IPS DF 4.7 (cell line): ENCODE data around the gene KRTAP10-9.
"Not testable (repeated sequence)": the region's sequence is repeated elsewhere in the genome, so short reads cannot be mapped to it uniquely, and the experiment has no call there.

Experiments used
- DNase-seq: peaks from one replicate; pipeline ENCODE4 v3.0.0-alpha.2; 2013; ENCODE audit warnings: low spot score; ENCODE audit errors: extremely low read depth

Gene KRTAP10-9

DNA sequence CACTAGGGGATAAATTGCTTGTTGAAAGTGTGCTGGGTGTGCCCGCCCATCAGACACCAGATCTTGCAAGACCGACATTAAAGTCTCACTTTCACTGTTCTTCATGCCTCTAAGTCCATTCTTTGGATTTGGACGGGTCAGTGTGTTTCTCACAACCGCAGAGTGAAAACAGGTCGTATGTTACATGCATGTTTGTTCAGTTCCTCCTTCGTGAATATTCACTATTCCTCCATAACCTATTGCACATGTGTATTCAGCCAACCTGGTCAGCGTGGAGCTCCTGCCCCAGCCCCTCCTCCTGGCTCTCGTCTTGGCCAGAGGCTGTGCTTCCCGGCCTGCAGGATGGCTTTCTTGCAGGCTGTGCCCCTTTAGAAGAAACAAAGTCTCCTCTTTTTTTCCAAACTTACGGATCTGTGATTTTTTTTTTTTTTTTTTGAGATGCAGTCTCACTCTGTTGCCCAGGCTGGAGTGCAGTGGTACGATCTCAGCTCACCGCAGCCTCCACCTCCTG lies 32.4 kb upstream of the KRTAP10-9 start:
- no peak for DNase-seq

DNA sequence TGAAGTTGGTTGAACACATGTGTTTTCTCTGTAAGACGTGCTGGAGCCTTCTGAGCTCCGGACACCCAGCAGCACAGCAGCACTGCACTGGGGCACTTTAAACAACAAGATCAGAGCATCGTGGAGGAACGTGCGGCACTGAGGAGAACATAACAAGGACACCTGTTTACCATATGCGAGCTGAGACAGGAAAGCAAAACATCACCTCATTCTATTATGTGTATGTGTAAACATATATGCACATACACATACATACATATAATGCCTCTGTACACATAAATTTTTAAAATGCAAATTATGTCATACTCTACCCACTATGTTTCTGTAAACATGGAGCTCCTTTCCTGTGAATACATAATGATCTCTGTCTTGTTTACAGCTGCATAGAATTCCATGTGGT lies 31.4 kb upstream of the KRTAP10-9 start:
- DNase-seq, result no peak

DNA sequence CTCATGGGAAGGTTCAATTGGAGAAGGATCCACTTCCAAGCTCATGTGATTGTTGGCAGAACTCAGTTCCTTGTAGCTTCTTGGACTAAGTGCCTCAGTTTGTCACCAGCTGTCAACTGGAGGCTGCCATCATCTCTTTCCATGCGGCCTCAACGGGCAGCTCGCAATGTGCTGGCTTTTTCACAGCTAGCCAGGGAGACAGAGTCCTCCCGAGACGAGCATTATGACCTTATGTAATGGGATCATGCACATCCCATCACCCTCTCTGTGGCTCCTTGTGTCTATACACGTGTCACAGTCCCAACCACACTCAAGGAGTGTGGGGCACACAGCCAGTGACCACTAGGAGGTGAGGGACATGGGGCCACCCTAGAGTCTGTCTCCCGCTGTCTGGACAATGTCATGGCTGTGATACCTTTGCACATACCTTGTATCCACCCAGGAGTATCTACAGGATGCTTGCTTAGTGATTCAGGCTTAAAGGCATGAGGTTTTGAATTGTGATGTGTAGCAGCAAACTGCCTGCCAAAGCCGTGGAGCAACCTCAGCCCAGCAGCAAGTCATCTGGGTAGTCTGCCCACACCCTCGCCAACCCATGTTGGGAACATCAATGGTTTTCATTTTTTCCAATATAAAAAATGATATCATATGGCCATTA lies 30.7 kb upstream of the KRTAP10-9 start:
- no peak for DNase-seq

DNA sequence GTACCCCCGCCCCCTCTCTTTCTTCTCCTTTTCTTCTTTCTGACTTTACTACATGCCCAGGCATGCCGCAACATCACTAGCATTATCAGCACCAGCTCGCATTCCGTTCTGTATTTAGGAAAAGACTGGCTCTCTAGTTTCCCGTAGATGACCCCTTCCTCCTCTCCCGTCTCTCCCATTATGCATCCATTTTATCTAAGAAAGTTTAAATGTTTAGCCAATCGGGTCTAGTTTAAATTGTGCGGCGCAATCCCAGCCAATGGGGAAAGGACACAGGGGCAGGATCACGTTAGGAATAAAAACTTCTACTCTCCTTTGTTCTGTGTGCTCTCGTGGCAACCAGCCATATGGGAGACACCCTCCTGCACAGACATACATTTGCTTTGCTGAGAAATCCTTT lies 28.8 kb upstream of the KRTAP10-9 start:
- DNase-seq, result no peak

DNA sequence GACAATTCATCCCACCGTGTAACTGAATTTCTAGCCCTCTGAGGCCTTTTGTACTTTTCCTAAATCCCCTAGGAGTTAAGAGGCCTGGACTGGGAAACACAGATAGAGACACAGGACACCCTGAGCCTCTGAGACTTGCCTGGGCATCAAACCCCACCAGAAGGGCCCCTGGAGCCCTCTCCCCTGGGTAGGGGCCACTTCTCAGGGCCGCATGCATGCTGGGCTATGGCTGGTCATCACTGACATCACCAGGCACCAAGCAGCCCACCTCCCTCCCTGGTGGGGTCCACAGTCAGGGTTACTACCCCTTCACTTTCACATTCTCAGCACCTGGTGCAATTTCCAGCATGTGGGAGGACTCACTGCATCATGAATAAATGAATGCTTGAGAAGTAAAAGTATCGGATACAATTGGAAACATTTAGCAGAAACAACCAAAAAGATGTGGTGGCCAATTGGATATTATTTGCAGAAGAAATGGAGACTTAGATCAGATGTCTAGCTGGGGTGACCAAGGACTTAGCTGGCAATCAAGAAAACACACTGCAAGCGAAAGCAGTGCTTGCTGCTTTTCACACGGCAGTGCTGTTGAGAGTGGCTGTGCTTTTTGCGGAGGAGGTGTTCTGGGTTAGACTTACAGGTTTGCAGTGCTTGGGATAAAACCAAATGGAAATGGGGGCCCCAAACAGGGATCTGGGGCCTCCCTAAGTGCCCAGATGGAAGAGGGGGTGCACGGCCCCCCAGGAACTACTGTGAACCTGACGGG lies 27.4 kb upstream of the KRTAP10-9 start:
- no peak for DNase-seq

DNA sequence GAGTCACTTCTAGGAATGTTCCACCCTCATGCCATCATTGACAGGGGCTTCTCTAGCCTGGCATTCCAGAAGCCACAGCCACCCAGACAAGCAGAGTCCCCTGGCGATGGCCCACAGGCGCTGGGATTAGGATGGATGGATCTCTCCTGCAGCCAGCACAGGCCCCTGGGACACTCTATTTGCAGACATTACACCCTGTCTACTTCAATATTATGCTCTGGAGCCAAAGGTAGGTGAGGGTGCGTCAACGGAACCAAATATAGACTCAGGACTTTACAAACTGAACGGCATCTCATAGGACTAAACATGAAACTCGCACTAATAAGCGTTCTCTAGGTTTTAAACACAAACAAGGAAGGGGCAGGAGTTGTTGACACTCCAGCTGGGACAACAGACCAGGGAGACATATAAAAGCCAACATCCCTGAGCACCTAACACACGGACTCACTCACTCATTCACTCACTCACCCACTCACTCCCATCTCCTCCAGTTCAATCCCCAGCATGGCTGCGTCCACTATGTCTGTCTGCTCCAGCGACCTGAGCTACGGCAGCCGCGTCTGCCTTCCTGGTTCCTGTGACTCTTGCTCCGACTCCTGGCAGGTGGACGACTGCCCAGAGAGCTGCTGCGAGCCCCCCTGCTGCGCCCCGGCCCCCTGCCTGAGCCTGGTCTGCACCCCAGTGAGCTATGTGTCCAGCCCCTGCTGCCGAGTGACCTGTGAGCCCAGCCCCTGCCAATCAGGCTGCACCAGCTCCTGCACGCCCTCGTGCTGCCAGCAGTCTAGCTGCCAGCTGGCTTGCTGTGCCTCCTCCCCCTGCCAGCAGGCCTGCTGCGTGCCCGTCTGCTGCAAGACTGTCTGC lies 26.5 kb upstream of the KRTAP10-9 start, which contains the start of gene KRTAP10-7:
Gene KRTAP10-7, plus strand, starts transcription at position 480 of the 861 bp plus-strand sequence. Its CDS starts 25 bp downstream, at position 505.
- not testable (repeated sequence) for DNase-seq

DNA sequence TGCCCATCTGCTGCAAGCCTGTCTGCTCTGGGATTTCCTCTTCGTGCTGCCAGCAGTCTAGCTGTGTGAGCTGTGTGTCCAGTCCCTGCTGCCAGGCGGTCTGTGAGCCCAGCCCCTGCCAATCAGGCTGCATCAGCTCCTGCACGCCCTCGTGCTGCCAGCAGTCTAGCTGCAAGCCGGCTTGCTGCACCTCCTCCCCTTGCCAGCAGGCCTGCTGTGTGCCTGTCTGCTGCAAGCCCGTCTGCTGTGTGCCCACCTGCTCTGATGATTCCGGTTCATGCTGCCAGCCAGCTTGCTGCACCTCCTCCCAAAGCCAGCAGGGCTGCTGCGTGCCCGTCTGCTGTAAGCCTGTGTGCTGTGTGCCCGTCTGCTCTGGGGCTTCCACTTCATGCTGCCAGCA lies 25.8 kb upstream of the KRTAP10-9 start:
- DNase-seq, result not testable (repeated sequence)

DNA sequence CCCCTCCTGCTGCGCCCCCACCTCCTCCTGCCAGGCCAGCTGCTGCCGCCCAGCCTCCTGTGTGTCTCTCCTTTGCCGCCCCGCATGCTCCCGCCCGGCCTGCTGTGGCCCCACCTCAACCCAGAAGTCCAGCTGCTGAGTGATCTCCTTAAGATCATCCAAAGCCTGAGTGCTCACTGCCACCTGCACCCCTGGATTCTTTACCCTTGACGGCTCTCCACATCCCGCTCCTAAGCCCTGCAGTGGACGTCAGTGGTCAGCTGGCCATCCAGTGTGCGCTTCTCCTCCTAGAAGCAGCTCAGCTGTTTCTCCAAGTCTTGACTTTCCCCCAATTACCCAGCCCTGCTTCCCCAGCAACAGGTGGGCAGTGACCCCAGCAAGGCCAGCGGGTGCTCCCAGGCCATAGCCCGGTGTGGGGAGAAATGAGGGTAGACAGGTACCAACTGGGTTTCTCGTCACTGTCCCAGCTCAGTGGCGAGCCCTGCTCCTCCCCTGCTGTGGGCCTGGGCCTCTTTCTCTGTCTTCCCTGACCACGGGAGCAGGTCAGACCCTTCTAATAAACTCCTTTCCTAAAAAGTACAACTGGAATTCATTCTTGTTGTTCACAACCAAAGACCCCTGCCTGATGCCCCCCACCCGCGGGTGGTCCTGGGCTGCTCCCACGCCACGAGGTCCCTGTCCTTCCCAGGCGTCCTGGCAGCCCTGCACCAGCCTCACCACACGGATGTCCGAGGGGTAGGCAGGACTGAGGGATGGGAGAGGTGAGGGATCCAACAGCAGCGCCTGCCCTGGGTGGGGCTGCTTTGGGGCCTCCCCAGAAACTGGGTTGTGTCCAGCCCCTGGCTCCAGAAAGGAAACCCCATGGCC lies 25.1 kb upstream of the KRTAP10-9 start:
- no peak for DNase-seq

DNA sequence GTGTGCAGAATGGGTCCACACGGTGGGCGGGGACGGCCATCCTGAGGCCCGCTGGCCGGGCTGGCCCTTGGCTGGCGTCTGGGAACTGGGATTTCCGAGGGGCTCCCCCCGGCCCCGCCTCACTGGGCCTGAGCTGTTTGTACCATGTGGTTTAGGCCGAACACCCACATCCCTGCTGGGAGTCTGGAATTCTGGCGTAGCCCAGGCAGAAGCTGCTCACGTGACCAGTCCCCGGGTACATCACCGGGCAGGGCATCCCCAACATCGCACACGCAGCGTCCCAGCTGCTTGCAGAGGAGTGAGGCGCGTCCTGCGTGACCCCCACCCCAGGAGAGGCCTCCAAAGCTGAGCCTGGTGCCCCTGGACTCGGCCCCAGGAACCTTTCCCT lies 24.4 kb upstream of the KRTAP10-9 start:
- DNase-seq, result no peak

DNA sequence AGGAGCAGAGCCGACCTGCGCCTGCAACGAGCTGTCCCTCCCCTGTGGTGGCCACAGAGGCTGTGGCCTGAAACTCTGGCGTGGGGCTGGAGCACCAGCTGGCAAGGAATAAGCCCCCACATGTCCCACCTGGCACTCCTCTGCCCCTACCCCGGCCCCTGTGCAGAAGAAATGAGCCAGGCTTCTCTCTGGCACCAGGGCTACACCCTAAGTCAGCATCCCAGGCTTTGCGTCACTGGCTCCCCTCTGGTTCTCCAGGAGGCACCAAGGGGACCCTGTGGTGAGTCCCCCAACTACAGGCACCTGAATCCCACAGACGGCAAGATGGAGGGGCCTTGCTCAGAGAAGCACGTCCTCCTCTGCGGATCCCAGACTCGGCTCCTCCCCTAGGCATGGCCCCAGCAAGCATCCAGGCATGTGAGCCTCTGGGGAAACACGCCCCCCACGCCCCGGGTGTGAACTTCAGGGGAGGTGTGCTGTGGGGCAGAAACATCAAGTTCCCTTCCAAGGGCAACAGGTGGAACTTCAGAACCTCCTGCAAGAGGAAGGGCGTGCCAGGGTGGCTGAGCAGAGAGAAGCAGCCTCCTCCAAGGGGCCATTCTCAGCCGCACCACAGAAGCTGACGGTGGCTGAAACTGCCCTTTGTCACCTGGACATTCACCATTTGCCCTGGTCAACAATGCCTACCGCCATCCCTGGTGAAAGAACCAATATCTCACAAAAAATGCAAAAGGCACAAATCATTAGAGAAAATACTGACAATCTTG lies 23.6 kb upstream of the KRTAP10-9 start:
- DNase-seq, result no peak

DNA sequence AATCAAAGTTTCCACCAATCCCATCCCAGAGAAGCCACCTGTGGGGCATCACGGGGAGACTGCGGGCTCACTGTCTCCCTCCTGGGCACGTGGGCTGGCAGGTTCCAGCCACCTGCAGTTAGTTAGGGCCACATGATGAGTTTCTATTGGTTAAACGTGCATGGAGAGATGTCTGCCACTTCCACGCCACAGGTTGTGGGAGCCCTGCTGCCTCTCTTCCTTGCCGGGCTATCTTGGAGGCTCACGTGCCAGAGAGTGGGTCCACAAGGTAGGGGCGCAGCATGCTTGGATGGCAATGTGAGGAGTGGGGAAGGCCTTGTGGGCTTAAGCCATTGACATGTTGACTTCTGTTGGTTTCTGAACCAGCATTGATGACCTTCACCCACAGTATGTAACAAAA lies 23.0 kb upstream of the KRTAP10-9 start:
- DNase-seq, result no peak

DNA sequence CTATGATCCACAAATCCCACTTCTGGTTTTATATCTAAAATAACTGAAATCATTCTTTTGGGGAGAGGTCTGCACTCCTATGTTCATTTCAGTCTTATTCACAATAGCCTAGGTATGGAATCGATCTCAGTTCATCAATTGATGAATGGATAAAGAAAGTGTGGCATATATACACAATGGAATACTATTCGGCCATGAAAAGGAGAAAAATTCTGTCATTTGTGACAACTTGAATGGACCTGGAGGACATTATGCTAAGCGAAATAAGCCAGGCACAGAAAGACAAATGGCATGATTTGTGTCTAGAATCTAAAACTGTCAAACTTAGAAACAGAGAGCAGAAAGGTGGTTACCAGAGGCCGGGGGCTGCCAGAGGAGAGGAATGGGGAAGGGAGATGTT lies 20.4 kb upstream of the KRTAP10-9 start:
- DNase-seq, result no peak

DNA sequence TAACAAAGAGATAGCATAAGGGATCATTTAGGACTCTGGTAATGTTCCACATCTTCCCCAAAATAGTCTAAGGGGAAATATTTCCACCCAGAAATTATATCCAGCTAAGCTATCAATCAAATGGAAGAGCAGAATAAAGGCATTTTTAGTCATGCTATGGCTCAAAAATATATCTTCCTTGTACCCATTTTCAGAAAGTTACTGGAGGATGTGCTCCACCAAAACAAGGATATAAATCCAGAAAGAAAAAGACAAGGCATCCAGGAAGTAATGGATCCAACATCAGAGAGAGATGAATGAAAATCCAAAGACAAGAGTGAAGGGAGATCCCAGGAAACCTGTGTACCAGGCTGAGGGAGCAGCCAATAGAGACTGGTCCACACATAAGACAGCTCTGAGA lies 17.7 kb upstream of the KRTAP10-9 start:
- DNase-seq, result no peak

DNA sequence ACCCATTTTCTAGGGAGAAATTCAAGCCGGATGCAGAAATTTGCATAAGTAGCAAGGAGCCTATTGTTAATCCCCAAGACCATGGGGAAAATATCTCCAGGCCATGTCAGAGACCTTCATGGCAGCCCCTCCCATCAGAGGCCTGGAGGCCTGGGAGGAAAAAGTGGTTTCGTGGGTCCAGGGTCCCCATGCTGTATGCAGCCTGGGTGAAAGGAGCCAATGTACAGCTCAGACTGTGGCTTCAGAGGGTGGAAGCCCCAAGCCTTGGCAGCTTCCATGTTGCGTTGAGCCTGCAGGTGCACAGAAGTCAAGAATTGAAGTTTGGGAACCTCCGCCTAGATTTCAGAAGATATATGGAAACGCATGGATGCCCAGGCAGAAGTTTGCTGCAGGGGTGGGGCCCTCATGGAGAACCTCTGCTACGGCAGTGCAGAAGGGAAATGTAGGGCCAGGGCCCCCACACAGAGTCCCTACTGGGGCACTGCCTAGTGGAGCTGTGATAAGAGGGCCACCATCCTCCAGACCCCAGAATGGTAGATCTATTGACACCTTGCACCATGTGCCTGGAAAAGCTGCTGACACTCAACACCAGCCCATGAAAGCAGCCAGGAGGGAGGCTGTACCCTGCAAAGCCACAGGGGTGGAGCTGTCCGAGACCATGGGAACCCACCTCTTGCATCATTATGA lies 16.6 kb upstream of the KRTAP10-9 start:
- DNase-seq, result not testable (repeated sequence)

DNA sequence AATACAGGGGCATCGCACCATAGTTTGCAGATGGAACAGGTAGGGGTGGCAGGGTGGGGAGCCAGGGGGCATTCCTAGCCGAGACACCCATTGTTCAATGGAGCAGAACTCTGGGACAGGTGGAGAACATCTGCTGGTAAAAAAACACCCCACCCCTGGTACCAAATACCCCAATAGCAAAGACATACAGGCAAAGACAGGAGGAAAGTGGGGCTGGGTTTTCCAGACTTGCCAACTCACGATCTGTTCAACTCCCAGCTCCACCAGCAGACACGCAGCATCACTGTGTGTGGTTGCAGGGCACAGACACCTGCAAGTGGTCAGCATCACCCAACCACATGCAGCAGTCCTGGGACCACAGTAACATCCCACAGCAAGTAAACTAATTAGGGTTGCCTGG lies 15.3 kb upstream of the KRTAP10-9 start:
- DNase-seq, result no peak

DNA sequence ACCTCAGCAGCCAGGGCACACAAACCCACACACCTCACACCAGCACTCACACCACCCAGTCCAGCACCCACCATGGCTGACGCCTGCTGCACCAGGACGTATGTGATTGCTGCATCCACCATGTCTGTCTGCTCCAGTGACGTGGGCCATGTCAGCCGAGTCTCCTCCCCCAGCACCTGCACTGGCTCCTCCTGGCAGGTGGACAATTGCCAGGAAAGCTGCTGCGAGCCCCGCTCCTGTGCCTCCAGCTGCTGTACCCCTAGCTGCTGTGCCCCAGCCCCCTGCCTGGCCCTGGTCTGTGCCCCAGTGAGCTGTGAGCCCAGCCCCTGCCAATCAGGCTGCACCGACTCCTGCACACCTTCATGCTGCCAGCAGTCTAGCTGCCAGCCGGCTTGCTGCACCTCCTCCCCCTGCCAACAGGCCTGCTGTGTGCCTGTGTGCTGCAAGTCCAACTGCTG lies 14.8 kb upstream of the KRTAP10-9 start, which contains the start of gene KRTAP10-8:
Gene KRTAP10-8, plus strand, starts transcription at position 51 of the 458 bp plus-strand sequence. Its CDS starts 22 bp downstream, at position 73.
- no peak for DNase-seq

DNA sequence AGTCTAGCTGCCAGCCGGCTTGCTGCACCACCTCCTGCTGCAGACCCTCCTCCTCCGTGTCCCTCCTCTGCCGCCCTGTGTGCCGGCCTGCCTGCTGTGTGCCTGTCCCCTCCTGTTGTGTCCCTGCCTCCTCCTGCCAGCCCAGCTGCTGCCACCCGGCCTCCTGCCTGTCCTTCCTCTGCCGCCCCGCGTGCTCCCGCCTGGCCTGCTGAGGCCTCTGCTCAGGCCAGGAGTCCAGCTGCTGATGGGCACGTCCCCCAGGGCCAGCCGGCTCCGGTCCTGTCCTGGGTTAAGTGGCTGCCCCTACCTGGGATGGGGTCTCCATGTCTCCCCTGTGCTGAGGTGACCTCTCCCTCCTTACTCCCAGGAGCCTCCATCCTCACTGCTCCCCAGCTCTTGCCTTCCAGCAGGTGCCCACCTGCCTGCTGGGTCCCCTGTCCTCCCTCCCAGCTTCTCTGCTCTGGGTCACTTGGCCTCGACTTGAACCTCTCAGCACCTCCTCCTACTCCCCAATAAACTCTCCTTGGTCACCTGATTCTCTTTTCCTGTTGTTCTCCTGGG lies 14.1 kb upstream of the KRTAP10-9 start:
- DNase-seq, result no peak

DNA sequence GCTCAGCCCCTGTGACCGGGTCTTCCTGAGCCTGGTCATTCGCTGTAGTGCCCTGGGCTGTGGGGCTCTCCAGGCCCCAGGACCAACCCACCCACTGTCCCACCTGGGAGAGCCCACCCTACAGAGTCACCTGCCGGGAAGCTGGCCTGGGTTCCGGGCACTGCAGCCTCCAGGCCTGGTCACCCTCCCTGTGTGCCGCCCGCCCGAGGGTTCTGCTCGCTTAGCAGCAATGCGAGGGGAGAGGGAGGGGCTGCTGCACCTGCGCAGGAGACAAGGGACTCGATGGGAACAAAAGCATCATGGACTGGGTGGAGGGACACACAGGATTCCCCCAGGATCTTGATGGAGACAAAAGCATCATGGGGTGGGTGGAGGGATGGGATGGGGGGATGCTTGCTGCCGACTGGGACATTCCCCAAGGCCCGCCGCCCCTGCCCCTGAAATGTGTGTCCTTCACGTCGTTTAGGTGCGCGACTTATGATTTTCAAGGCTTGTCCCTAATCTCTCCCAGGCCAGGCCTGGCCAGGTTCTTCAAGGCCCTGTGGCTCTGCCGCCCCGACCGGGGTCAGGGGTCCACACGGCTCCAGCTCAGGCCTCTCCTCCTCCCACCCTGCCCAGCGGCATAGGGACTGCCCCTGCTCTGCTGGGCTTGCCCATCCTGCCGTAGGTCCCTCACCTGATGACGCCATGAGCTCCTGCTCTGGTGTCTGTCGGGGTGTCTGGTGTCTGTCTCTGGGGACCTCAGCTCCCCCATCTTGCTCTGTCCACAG lies 13.3 kb upstream of the KRTAP10-9 start:
- DNase-seq, result no peak
